Measurements from ENCODE around the gene HMGXB4. TPM values are rescaled to one million over a fixed set of nuclear protein-coding genes. Genes with fewer than 3 reads are reported as not detected.

Gene HMGXB4
- total RNA-seq, 1 experiment from 2014 or later, result 43.4 TPM

DNA sequence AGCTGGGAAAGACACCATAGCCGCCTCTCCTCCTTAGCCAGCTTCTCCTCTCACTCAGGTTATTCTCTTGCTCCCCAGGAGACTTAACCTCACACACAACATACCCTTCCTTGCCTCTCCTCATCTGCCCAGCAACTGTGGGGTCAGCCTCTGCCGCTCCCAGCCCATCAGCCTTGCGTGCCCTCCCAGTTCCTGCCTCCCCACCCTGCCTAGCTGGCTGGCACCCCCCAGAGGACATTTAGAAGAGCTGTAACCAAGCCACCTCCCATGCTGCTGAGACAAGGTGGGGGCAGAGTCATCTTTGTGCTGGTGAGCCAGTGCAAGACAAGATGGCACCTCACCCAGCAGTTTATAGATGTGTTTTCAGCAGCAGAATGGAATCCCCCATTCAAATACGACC, 80.6 kb downstream of the HMGXB4 start:
- no peak for DNase-seq
- H3K9me3 ChIP-seq (replicated peaks), result no peaks in the 10 kb centered on the region
- peaks cover 9% of the 10 kb centered on the region; the same call in 1 of the 2 replicates for H3K4me1 ChIP-seq
- H3K27ac ChIP-seq, result no peak overlapping the region
- no peak overlapping the region for H3K4me3 ChIP-seq
- H3K36me3 ChIP-seq, result no peaks in the 10 kb centered on the region; the same call in 1 of the 2 replicates
- no peaks in the 10 kb centered on the region for H3K27me3 ChIP-seq

DNA sequence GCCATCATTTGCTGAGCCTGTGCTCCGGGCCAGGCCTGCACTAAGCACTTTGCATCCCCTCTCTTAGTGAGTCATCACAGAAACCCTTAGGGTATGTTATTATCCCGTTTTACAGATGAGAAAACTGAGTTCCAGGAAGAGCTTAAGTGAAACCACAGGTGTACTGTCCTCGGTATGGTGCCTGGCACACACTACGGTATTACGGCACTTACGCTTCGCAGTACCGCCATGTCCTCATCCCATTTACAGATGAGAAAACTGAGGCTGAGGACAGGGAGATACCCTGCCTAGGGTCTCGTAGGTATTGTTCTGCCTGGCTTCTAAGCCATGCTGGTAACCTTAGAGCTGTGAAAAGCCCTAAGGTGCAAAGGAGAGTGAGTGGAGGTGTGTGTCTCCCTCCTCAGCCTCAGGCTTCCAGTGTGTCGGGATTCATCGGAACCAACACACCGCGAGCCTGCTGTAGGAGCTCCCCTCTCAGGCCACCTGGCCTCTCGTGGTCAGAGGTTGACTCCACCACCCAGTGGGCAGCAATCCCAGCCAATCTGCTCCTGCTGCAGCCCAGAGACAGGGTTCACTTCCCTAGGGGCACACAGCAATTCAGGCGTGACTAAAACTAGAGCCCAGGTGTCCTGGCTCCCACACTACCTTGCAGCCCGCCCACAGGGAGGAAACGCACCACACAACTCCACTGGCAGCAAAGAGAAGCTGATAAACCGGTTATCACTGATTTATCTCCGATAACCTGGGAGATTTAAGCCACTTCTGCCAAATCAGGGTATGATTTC, 84.0 kb downstream of the HMGXB4 start:
- Histone ChIP-seq H3K4me1 (no peaks in the 10 kb centered on the region; the same call in 1 of the 2 replicates), H3K4me3 (no peak overlapping the region), H3K27ac (no peak overlapping the region), H3K9me3 (replicated peaks) (no peaks in the 10 kb centered on the region), H3K36me3 (no peaks in the 10 kb centered on the region; the same call in 1 of the 2 replicates), H3K27me3 (no peaks in the 10 kb centered on the region)
- no peak for DNase-seq

- Histone ChIP-seq H3K27ac (no peak overlapping the region), H3K9me3 (replicated peaks) (no peaks in the 10 kb centered on the region), H3K4me1 (no peaks in the 10 kb centered on the region), H3K27me3 (no peaks in the 10 kb centered on the region), H3K36me3 (no peaks in the 10 kb centered on the region; the same call in 1 of the 2 replicates), H3K4me3 (no peak overlapping the region)
- DNase-seq, result no peak
Measured at GRCh38 chr22:35342390-35342789, 85.1 kb downstream of the HMGXB4 start.

GRCh38 chr22:35343664-35344550, 86.6 kb downstream of the HMGXB4 start:
- H3K27ac ChIP-seq, result no peak overlapping the region
- no peak for DNase-seq
- H3K27me3 ChIP-seq, result no peaks in the 10 kb centered on the region
- no peaks in the 10 kb centered on the region for H3K9me3 ChIP-seq (replicated peaks)
- H3K36me3 ChIP-seq, result no peaks in the 10 kb centered on the region; the same call in 1 of the 2 replicates
- H3K4me3 ChIP-seq, result no peak overlapping the region
- peaks cover 1% of the 10 kb centered on the region; the same call in 1 of the 2 replicates for H3K4me1 ChIP-seq

- H3K4me1 ChIP-seq, result peaks cover 7% of the 10 kb centered on the region; the same call in 1 of the 2 replicates
- no peak for DNase-seq
- no peak overlapping the region for H3K4me3 ChIP-seq
- H3K27ac ChIP-seq, result no peak overlapping the region
- no peaks in the 10 kb centered on the region; the same call in 1 of the 2 replicates for H3K36me3 ChIP-seq
- no peaks in the 10 kb centered on the region for H3K27me3 ChIP-seq
- no peaks in the 10 kb centered on the region for H3K9me3 ChIP-seq (replicated peaks)
Measured at GRCh38 chr22:35344956-35345690, 87.8 kb downstream of the HMGXB4 start.

Other genes starting within 250 kb of the HMGXB4 start
- gene ISX, start 191.3 kb upstream of the HMGXB4 start, total RNA-seq (2014; rRNA removed; shearing (Covaris generic)), result not detected in 2 replicates
- 16.2 and 19.8 TPM in 2 replicates for gene TOM1, start 42.4 kb downstream of the HMGXB4 start, total RNA-seq (2014; rRNA removed; shearing (Covaris generic))
- gene HMOX1, start 123.6 kb downstream of the HMGXB4 start, total RNA-seq (2014; rRNA removed; shearing (Covaris generic)), result 4.6 and 5.1 TPM in 2 replicates
- gene MCM5, start 142.6 kb downstream of the HMGXB4 start, total RNA-seq (2014; rRNA removed; shearing (Covaris generic)), result 106 and 109 TPM in 2 replicates